Measurements from ENCODE around the gene MAGEB4.
"Not testable (repeated sequence)": the region's sequence is repeated elsewhere in the genome, so short reads cannot be mapped to it uniquely, and the experiment has no call there.

The MAGEB4 gene

GRCh38 chrX:30241724-30242415 is at the start of gene MAGEB4:
Gene MAGEB4 (plus strand): TSS chrX:30242000. CDS start chrX:30242136, 136 bp downstream.
- no peak for DNase-seq

DNA sequence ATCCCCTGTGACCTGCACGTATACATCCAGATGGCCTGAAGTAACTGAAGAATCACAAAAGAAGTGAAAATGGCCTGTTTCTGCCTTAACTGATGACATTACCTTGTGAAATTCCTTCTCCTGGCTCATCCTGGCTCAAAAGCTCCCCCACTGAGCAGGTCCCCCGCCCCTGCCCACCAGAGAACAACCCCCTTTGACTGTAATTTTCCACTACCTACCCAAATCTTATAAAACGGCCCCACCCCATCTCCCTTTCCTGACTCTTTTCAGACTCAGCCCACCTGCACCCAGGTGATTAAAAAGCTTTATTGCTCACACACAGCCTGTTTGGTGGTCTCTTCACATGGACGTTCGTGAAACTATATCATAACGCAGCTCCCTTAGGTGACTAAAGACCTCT is 47.9 kb upstream of the MAGEB4 start:
- not testable (repeated sequence) for DNase-seq

- DNase-seq = no peak
These were observed 45.5 kb upstream of the MAGEB4 start for GRCh38 chrX:30196322-30196721.

DNA sequence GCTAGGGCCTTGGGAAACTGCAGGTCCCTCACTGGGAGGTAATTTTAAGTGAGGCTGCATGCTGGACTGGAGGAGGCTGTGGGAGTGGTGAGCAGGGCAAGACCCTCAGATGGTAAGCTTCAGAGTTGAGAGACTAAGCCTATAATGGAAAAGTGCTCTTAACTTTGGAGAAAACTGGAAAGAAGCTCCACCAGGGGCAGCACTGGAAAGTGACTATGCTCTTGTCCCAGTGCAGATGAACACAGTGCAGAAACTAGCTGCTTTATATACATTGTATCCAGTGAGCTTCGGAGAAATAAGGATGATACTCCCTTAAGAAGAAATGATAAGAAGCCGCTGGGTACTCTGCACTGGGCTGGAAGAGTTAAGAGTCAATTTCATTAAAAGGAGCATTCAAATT is 29.6 kb upstream of the MAGEB4 start:
- DNase-seq = no peak

GRCh38 chrX:30215357-30215843 is 26.4 kb upstream of the MAGEB4 start, which contains the start of gene MAGEB2:
Gene MAGEB2 (plus strand): TSS chrX:30215563. CDS start chrX:30218581, 3,018 bp downstream.
- no peak for DNase-seq

GRCh38 chrX:30217465-30217864 is 24.3 kb upstream of the MAGEB4 start:
- DNase-seq = no peak

DNA sequence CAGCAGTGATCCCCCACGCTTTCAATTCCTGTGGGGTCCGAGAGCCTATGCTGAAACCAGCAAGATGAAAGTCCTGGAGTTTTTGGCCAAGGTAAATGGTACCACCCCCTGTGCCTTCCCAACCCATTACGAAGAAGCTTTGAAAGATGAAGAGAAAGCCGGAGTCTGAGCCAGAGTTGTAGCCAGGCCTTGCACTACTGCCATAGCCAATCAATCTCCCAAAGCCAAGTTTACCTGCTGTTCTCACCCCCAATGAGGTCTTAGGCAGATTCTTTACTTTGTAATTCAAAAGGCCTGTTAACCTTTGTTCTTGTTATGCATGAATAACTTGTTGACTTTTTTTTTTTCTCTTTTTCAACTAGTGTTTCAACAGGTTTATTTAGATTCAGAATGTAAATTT is 22.4 kb upstream of the MAGEB4 start:
- no peak for DNase-seq

- DNase-seq = no peak
These were observed 21.1 kb upstream of the MAGEB4 start for GRCh38 chrX:30220661-30221060.

- DNase-seq = no peak
These were observed 17.3 kb upstream of the MAGEB4 start for GRCh38 chrX:30224536-30224935.

- no peak for DNase-seq
These were observed 13.3 kb upstream of the MAGEB4 start for GRCh38 chrX:30228526-30228925.

- DNase-seq = no peak
These were observed 11.4 kb upstream of the MAGEB4 start, which contains the start of gene MAGEB3 for GRCh38 chrX:30230395-30230794. Gene MAGEB3 (plus strand): TSS chrX:30230657. CDS start chrX:30235925, 5,268 bp downstream.

- DNase-seq = no peak
These were observed 5.1 kb downstream of the MAGEB4 start, which contains the start of gene MAGEB1 for GRCh38 chrX:30246769-30247489. Gene MAGEB1 (plus strand): TSS chrX:30247146. CDS start chrX:30250494, 3,348 bp downstream.

GRCh38 chrX:30248854-30249253 is 7.1 kb downstream of the MAGEB4 start:
- no peak for DNase-seq

GRCh38 chrX:30253257-30253656 is 11.5 kb downstream of the MAGEB4 start:
- no peak for DNase-seq

DNA sequence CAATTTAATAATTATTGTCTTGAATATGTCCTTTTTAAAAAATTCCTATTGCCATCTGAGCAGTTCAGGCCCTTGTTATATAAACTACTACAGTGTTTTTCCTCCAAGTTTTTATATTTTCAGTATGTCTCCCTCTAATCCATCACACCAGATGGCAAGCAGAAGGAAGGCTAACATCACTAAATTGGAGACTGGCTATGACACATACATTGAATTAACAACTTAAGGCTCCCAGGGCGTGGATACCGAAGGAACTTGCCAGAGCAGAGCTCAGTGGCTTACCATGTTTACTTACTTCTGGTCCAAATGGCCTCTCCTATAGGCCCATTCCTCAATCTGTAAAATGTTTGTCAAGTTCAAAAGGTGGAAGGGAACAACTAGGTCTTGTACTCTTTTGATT is 18.1 kb downstream of the MAGEB4 start:
- no peak for DNase-seq

DNA sequence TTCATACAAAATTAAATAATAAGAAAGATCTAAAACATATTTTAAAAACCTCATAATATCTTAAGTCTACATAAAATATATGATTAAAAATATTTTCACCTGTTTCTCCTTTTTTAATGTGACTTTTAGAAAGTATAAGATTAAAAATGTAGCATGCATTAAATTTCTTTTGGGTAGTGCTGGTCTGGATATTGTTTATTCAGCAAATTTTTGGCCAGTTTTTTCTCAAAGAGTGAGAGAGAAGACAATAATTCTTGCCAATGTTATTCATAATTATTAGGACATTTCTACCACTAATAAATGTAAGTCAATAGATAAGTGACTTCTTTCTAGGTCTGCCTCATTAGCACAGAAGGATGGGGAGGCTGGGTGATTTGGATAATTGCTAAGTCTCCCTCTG is 19.2 kb downstream of the MAGEB4 start:
- no peak for DNase-seq

DNA sequence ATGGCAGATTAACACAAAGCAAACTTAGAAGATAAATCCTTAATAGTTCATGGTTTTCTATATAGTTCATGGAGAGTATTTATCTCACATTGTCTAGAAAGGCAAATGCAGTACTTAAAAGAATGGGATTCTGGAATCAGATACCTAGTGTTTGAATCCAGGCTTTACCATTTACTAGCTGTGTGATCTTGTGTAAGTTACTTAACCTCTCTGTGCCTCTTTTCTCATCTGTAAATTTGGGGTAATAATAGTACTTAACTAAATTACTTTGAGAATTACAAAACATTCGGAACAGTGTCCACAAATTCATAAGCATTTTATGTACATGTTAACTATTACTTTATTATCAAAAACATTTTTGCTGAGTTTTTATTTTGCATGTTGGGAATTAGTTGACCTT is 21.0 kb downstream of the MAGEB4 start:
- no peak for DNase-seq

- no peak for DNase-seq
These were observed 28.8 kb downstream of the MAGEB4 start for GRCh38 chrX:30270639-30271038.

- no peak for DNase-seq
These were observed 33.7 kb downstream of the MAGEB4 start for GRCh38 chrX:30275498-30275897.

DNA sequence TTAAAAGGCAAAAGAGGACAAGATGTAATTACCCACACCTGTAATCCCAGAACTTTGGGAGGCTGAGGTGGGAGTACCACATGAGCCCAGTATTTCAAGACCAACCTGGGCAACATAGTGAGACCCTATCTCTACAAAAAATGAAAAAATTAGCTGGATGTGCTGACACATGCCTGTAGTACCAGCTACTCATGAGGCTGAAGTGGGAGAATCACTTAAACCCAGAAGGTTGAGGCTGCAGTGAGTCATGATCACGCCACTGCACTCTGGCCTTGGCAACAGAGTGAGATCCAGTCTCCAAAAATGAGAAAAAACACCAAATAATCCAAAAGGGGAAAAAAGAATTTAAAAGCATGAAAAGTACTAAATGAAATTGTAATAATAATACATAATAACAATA is 36.6 kb downstream of the MAGEB4 start:
- no peak for DNase-seq

DNA sequence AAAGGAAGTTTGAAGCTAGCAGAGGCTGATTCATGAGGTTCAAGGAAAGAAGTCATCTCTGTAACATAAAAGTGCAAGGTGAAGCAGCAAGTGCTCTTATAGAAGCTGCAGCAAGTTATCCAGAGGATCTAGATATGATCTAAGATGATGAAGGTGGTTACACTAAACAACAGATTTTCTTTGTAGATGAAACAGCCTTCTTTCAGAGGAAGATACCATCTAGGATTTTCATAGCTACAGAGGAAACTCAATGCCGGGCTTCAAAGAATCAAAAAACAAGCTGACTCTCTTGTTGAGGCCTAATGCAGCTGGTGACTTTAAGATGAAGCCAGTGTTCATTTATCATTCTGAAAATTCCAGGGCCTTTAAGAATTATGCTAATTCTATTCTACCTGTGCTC is 38.6 kb downstream of the MAGEB4 start:
- no peak for DNase-seq

DNA sequence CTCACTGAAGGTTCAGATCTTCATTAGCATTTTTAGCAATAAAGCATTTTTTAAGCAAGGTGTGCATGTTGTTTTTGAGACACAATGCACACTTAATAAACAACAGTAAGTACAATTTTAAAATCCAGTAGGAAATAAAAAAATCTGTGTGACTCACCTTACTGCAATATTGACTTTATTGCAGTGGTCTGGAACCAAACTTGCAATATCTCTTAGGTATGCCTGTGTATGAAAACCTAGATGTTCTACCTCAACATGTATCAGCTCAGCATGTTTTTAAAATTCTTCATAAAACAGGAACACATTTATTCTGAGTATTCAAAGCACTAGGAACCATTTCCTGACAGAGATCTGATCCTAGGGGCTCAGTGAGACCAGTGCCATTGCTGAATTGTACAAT is 40.7 kb downstream of the MAGEB4 start:
- no peak for DNase-seq

DNA sequence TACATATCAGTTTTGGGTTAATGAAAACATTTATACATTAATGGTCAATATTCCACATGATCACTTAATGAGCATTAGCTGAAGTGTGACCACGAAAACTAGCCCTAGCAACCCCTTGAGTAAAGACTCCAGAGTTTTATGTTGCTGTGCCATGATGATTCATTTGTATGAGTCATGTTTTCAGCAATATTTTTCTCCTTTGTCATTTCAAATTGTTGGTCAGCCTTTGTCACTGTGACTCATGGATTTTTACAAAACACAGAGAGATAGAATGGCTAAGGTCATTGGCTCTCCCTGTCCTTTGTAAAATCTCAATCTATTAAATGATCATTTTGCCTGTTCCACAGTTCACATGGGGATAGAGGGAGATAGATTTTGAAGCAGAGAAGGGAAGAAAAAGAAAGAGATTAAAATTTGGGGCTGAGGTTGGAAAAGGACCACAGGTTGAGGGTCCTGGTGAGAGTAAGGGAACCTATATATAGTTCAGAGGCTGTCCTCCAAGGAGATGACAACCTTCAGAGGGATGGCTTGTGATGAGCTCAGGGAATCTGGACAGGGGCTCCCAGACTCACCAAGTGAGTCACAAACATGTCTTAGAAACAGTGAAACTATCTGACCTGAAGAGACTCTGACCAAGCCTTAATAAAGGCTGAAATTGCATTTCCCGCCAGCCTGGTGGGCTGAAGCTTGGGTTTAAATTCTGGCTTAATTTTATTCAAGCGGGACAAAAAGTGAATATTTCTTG is 41.8 kb downstream of the MAGEB4 start:
- DNase-seq = no peak
